IPS DF 19.7 (cell line): Measurements from ENCODE around the gene IL21.

Source experiments
- DNase-seq: peaks from one replicate; pipeline ENCODE4 v3.0.0-alpha.2; 2013; ENCODE audit warnings: low read depth, low spot score

Gene IL21

DNA sequence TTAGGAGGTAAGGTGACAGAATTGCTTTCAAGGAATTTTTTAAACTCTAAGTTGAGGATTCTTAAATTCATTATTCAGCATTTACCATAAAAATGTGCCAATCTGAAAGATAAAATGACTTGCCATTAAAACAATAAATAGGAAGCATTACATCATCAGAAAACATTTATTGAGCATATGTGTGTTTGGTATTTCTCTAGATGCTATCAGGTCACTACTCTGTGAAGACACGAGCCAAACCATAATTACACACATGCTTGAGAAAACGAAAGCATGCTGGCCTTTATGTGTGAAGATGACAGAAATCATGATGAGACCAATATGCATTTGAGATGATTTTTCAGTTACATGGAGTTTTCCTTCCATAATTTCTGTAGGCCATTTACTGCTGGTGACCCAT, 12.3 kb upstream of the IL21 start:
- no peak for DNase-seq

- no peak for DNase-seq
Measured at GRCh38 chr4:122632396-122633143, 11.7 kb upstream of the IL21 start.

DNA sequence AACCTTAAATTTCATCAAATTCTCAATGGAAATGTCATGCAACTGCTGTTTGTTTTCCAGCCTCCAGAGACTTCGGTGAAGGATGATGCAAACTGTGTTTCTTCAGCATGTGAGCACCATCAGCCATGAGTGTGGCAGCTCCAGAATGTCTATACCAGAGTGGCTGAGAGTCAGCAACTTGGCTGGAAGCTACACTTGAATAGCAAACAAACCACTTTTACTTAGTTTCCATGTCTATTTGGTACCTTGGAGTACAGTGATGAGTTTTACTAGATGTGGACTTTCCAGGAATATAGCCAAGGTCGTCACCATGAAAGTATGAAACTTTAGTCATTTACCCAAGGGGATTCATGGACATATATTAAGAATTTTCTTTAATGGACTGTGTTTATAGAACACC, 4.3 kb upstream of the IL21 start:
- no peak for DNase-seq

- no peak for DNase-seq
Measured at GRCh38 chr4:122624205-122624604, 3.3 kb upstream of the IL21 start.

DNA sequence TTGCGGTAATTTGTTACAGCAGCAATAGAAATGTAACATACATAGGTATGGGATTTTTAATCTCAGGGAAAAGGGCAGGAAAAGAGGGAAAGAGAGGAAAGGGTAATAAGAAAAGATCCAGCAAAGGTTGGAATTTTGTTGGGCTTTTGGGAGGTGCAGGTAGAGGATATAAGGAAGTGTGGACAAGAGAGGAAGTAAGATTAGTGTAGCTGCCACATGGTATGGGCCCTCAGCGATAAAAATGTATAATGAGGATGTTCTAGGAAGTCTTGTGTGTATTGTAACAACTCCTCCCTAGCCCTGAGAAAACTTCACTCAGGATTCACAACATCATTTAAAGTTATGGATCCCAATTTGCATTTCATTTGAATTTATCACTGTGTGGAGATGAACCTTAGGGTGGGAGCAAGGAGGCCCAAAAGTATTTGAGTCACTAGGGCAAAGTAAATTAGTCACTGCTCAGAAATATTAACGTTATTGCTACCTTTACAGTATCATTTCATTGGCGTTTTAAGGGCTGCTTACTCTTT, 2.8 kb upstream of the IL21 start:
- DNase-seq = no peak

GRCh38 chr4:122622400-122622799, 1.5 kb upstream of the IL21 start:
- DNase-seq = no peak

DNA sequence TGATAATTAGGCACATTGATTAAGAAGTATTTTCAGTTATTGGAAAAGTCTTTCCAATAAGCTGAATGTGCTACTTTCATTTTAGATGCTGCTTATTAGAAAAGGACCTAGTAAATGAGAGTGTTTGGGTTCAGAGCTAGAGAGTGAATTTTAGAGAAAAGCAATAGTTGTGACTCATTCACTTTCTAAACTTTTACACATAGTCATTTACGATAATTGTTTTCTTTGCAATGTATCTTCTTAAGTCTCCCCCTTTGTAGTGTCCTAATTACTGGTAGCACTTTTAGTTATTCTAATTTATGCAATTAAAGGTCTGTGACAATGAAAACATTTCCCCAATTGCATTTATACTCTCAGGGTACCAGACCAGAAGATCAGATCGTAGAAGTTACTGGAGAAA, 1.3 kb downstream of the IL21 start:
- DNase-seq = no peak

DNA sequence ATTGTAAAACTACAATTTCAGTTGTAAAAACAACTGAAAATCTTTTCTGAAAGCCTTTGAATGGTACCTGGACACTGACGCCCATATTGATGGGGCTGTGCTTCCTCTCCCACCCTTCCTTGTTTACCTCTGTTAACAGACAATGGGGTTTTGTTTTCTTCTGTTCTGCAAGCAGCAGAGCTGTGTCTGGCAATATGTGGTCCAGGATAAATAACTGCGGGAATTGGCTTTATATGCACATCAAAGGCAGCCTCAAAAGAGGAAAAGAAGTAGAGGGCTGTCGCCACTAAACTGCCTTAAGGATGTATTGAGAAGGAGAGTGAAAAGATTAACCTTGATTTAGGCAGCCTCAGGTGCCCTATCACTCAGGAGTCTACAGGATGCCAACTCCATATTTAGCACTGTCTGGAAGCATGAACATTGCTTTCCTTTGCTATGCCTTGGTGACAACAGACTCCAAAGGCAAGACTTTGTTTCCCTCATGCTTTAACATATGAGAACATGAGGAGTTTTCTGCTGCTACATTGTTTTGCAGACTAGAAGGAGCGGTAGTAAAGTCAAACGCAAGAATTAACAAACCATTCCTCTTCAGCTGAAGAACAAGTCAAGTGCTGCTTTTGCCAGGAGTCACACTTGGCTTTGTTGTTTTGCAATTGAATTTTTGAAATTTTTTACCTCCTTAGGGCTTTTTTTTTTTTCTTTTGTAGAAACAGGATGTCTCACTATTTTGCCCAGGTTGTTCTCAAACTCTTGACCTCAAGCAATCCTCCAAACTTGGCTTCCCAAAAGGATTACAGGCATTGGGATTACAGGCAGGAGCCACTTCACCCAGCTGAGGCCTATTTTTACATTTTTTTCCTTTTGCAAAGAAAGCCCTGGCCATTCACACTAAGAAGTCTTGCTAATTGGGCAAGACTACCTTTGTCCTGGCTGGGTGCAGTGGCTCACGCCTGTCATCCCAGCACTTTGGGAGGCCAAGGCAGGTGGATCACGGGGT, 3.0 kb downstream of the IL21 start:
- no peak for DNase-seq

DNA sequence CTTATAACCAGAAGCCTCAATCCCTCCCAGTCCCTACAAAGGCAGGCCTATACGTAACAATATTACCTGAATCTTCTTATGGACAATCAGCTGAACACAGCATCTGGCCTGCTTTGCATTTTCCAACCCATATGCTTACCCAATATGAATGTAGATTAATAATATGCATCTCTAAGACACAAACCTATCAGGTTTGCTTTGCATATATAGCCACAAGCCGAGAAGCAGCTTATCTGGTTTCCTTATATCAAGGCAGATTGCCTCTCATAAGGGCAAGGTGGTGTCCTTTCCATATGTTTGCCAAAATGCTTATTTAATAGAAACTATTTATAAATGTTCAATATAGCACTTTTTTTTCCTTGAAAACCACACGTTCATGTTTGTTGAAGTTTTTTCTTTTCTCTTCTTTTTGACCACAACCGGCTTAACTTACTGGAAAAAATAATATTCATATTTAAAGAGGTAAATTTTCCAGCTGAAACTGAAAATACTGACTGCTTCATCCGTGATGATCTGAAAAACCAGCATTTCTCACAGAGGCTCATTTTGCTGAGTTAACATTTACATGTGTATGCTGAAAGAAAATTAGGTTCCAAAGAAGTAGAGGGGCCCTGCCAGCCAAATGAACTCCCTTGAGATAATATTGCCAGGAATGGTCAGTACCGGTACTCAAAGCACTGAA, 3.8 kb downstream of the IL21 start:
- DNase-seq = no peak

- no peak for DNase-seq
Measured at GRCh38 chr4:122614621-122615020, 6.2 kb downstream of the IL21 start.

GRCh38 chr4:122612540-122612939, 8.3 kb downstream of the IL21 start:
- no peak for DNase-seq

DNA sequence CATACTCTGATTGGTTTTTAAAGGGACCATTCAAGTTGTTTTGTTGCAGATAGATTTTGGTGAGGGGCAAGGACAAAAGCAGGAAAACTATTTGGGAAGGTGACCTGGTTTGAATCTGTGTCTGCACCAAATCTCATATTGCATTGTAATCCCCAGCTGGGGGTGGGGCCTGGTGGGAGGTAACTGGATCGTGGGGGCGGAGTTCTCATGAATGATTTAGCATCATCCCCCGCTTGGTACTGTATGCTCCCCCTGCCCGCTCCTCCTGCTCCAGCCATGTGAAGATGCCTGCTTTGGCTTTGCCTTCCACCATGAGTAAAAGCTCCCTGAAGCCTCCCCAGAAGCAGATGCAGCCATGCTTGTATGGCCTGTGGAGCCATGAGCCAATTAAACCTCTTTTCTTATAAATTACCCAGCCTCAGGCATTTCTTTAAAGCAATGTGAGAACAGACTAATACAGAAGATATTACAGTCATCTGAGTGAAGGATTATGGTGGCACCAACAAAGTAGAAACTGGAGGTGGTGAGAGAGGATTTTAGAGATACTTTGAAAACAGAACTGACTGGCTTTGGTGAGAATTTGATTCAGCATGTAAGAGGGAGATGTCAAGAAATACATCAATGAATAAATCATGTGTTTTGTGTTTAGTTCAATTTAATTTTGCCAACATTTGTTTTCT, 14.4 kb downstream of the IL21 start:
- DNase-seq = no peak

DNA sequence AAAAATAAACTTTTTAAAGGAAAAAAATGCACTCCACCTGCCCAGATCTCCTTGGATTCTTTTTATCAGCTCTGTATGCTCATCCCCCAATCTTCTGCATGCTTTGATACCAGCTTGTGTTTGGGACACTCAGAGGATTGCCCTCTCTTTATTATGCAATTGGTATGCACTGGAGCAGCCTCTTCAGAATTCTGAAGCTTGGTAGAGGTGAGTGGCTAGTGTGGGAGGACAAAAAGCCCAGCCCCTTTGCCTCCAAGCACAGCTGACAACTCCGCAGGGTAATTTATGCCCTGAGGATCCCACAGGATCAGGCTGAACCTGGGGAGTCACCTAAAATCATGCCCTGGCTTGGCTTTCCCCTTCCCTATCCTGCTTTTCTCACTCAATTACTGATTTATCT, 16.7 kb downstream of the IL21 start:
- DNase-seq = no peak

DNA sequence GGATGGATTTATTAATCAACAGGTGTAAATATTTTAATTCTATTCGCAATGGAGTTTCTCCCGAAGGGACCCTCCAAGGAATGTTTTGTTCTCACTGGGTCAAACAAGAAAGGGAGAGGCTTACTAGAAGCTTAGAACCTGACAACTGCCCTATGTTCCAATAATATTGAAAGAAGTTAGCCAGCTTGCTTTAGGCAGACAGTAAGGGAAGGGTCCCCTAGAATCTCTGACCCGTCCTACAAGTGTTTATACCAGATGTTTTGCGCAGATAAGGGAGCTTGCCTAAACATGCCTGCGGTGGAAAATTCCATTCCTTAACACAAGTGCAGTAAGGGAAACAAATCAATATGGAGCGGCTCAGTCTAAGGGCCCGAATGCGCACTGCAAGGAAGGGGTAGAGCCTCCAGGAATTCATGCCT, 17.7 kb downstream of the IL21 start:
- DNase-seq = no peak

GRCh38 chr4:122602277-122603142, 18.4 kb downstream of the IL21 start:
- no peak for DNase-seq

- no peak for DNase-seq
Measured at GRCh38 chr4:122591196-122591595, 29.7 kb downstream of the IL21 start.

DNA sequence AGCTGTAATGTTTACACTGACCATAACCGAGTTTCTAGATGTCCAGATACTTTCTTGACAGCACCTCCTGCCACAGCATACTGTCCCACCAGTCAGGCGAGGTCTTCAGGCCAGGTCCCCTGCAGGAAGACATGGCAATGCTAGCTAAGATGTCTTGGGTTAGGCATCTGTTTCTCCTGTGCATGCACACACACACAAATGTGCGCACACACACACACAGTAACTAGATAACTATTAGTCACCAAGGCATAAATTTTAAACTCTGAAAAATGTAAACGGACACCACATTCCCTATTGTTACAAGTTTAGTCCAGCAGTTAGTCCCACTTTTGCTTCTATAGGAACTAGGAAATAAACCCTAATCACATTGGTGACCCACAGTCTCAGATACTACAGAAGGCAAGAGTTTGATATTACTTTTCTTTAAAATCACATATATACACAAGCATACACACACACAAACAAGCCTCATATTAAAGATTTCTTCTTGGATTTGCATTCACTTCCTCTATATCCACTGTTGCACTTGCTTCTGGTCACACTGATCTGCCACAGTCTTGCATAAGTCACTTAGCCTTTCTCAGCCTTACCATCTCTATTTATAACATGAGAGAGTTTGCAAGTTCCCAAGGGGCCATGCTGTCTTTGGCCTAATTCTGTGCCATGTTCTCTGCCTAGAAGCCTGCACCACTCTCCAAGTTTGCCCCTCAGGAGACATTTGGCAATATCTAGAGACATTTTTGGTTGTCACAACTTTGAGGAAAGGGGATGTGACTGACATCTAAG, 32.2 kb downstream of the IL21 start:
- DNase-seq = no peak

DNA sequence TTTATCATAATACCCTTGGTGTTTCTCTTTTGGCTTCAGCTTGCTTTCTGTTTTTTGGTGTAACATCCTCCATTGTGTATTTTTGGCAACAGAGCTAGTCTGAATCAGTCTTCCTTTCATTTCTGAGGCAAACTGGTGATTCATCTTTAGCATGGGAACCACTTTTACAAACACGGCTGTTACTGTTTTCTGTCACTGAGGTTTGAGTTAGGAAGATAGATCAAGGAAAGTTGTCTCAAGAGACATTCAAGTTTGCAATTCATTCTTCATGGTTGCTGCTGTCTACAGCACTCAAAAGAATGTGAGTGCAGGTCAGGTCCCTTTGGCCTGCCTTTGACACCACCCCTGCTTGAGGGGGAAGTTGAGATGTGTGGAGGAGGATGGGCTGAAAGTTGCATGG, 36.3 kb downstream of the IL21 start:
- no peak for DNase-seq

DNA sequence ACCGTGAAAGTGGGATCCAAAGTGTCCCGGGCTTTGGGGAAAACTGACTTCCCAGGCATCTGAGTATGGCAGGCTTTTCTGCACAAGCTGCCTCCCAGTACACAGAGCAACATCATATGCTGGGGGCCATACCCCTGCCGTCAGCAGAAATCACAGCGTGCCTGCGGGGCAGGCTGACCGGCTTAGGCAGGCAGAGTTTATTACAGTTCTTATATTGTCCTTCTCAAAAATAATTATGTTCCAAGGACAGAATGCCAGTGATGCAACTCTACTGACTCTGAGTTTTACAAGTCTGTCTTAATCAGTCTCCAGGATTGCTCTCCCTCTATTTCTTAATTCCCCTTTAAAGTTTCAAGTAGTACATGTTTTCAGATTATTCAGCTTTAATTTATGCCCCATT, 37.0 kb downstream of the IL21 start:
- no peak for DNase-seq
